UCSD-AML1 (cell line): ENCODE results near the gene AGAP2.
"Not testable (repeated sequence)": the region's sequence is repeated elsewhere in the genome, so short reads cannot be mapped to it uniquely, and the experiment has no call there.

Experiments used
- DNase-seq: peaks from one replicate; lab custom pipeline; 2025; ENCODE audit not compliant: unreplicated experiment; lab: John Stamatoyannopoulos, UW

AGAP2 gene

GRCh38 chr12:57724003-57724935, 14.3 kb downstream of the AGAP2 start:
- DNase-seq, result no peak

- no peak for DNase-seq
These were observed 14.9 kb downstream of the AGAP2 start for GRCh38 chr12:57723630-57723962.

- no peak for DNase-seq
These were observed 15.6 kb downstream of the AGAP2 start for GRCh38 chr12:57722716-57723629.

- not testable (repeated sequence) for DNase-seq
These were observed 16.5 kb downstream of the AGAP2 start for GRCh38 chr12:57721846-57722608.

- no peak for DNase-seq
These were observed 17.6 kb downstream of the AGAP2 start for GRCh38 chr12:57720606-57721595.

- no peak for DNase-seq
These were observed 18.6 kb downstream of the AGAP2 start for GRCh38 chr12:57719777-57720605.

- DNase-seq, result no peak
These were observed 19.7 kb downstream of the AGAP2 start for GRCh38 chr12:57718641-57719528.

GRCh38 chr12:57717846-57718640, 20.5 kb downstream of the AGAP2 start:
- no peak for DNase-seq

GRCh38 chr12:57717131-57717530, 21.4 kb downstream of the AGAP2 start:
- DNase-seq, result no peak

- DNase-seq, result no peak
These were observed 22.2 kb downstream of the AGAP2 start for GRCh38 chr12:57716305-57716704.

- no peak for DNase-seq
These were observed 22.8 kb downstream of the AGAP2 start for GRCh38 chr12:57715786-57716185.

GRCh38 chr12:57715036-57715748, 23.4 kb downstream of the AGAP2 start:
- DNase-seq, result not testable (repeated sequence)

GRCh38 chr12:57713209-57713608, 25.3 kb downstream of the AGAP2 start:
- DNase-seq, result no peak

- DNase-seq, result no peak
These were observed 25.8 kb downstream of the AGAP2 start for GRCh38 chr12:57712701-57713100.

- DNase-seq, result no peak
These were observed 30.2 kb downstream of the AGAP2 start for GRCh38 chr12:57708296-57708695.

- DNase-seq, result no peak
These were observed 31.3 kb downstream of the AGAP2 start for GRCh38 chr12:57707250-57707649.

- DNase-seq, result no peak
These were observed 38.2 kb downstream of the AGAP2 start for GRCh38 chr12:57700317-57700716.
